Measurements from ENCODE around the gene PTGIR. TPM values are rescaled to one million over a fixed set of nuclear protein-coding genes. Genes with fewer than 3 reads are reported as not detected.
A peak's percentile ranks its signal among the peaks of the same experiment; 100 is the strongest.

PTGIR gene
- total RNA-seq, 4 donors from 2014 or later: 0.57 to 3.0 (median 1.1) TPM; not detected in 1

DNA sequence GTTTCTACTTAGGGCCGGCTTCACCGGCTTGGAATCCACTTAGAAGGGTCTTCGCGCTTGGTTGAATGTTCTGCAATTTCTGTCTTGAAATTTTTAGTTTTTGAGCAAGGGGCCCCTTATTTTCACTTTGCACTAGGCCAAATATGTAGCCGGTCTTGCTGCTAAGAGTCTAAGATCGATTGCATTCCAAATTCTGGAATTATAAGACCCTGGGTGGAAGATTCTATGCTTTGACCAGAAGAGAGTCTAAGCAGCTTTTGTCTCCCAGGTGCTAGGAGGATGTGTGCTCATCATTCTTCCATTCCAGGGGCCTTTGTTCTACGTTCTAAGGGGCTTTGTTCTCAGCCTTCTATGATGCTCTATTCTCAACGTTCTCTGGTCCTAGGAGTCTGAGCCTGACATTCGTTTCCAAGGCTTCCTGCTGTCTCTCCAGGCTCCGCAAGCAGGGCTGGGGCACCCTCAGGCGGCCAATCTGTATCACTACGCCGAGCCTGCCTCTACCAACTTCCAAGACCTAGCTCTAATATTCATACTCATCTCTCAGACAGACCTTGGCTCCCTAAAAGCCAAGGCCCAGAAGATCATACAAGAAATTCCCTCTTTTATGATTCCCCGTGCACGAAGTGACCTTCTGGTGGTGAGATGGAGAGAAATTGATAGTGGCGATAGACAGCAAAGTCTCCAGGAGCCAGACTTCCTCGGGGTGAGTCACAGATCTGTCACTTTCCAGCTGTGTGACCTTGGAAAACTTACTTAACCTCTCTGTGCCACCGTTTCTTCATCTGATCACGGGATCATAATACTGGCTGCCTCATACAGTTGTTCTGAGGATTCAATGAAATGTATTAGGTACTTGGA lies 37.1 kb upstream of the PTGIR start:
- 4 to 5% methylated on average over 19 of the region's 19 CpGs for WGBS, 2 donors
- Histone ChIP-seq H3K4me3 (peak overlapping the region; percentile 17 to 78 (median 48)), H3K4me1 (peaks cover 19 to 38% (median 20%) of the 10 kb centered on the region in 3 donors), H3K27me3 (peaks cover 3 to 33% (median 8%) of the 10 kb centered on the region in 4 donors), H3K36me3 (no peaks in the 10 kb centered on the region), H3K27ac (peak overlapping the region; percentile 54 to 89 (median 87)), H3K9me3 (no peaks in the 10 kb centered on the region)
- intact Hi-C loops (cut with DNase I): loop anchor here (5.0 kb wide), 1 partner anchor 40 kb away; no protein-coding TSS in a partner anchor
- DNase-seq: no peak
- TF ChIP-seq POLR2A (IDR thresholded peaks at IDR 0.05): no peak
- TF ChIP-seq, protein P1, sequence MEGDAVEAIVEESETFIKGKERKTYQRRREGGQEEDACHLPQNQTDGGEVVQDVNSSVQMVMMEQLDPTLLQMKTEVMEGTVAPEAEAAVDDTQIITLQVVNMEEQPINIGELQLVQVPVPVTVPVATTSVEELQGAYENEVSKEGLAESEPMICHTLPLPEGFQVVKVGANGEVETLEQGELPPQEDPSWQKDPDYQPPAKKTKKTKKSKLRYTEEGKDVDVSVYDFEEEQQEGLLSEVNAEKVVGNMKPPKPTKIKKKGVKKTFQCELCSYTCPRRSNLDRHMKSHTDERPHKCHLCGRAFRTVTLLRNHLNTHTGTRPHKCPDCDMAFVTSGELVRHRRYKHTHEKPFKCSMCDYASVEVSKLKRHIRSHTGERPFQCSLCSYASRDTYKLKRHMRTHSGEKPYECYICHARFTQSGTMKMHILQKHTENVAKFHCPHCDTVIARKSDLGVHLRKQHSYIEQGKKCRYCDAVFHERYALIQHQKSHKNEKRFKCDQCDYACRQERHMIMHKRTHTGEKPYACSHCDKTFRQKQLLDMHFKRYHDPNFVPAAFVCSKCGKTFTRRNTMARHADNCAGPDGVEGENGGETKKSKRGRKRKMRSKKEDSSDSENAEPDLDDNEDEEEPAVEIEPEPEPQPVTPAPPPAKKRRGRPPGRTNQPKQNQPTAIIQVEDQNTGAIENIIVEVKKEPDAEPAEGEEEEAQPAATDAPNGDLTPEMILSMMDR (IDR thresholded peaks at IDR 0.05): peak; percentile 69 to 96 (median 82)

DNA sequence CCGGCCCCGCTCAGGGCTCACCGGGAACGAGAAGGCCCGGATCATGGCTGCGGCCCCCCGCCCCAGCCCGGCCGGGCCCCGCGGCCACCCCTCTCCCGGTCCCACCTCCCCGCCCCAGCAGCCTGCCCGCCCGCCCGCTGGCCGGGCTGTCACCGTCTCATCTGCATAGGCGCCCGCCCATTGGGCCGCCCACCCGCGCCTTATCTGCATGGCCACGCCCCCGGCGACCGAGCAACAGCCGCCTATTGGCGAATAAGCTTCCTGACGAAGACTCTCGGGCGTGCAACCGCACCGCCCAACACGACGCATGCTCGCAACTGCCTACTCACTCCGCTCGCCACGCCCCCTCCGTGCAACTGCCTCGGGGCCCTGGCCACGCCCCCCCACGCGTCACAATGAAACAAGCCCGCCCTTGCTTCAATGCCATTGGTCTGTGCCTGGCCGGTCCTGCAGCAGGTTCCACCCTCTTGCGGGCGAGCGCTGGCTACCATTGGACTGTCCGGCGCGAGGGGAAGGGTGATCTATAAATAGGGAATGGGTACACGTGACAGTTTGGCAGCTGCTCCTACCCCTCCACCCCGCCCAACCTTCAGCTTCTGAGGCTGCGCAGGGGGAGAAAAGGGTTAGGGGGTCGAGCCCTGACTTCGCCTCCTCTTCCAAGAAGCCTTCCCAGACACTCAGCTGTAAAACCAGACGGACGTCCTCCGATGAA lies 36.3 kb upstream of the PTGIR start, which contains the start of gene DACT3:
Gene DACT3 (minus strand): TSS at position 163 of the 712 bp plus-strand sequence. CDS start 118 bp downstream, at position 45.
- H3K9me3 ChIP-seq: no peaks in the 10 kb centered on the region
- no peaks in the 10 kb centered on the region for H3K36me3 ChIP-seq
- peak within 1 kb of the TSS; percentile 50 to 78 (median 60) for H3K4me3 ChIP-seq
- peak in 1 of 4 donors; percentile 43 for TF ChIP-seq POLR2A (IDR thresholded peaks at IDR 0.05)
- TF ChIP-seq, protein P1 (IDR thresholded peaks at IDR 0.05): peak in 2 of 6 experiments; percentile 16 to 34
- WGBS, 2 donors: 0 to 1% methylated on average over 4 to 16 of the region's 61 CpGs
- peaks cover 3 to 33% (median 8%) of the 10 kb centered on the region in 4 donors for H3K27me3 ChIP-seq
- H3K4me1 ChIP-seq: peaks cover 19 to 38% (median 20%) of the 10 kb centered on the region in 3 donors
- peak; percentile 99 for DNase-seq
- peak within 1 kb of the TSS; percentile 62 to 89 (median 87) for H3K27ac ChIP-seq
- intact Hi-C loops (cut with DNase I): loop anchor here (5.0 kb wide), 1 partner anchor 39 kb away; no protein-coding TSS in a partner anchor

DNA sequence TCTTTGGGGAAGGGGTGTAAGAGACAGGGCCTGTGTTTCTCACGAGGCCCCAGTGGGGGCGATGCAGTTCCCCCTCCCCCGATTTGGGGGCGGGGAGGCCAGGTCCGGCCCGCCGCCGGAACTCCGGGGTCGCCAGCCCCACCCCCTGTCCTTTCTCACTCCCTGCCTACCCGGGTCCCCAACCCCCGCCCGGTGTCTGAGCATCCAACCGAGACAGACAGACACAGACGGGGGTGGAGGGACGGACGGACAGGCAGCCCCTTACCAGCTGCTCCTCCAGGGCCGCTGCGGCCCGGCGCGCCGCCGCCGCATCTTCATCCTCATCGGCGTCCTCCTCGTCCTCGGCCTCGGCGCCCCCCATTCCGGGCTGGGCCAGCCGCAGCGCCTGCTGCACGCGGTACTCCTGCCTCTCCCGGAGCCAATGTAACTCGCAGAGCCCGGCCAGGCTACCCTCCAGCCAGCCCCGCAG lies 35.7 kb upstream of the PTGIR start:
- H3K4me1 ChIP-seq: peaks cover 19 to 39% (median 20%) of the 10 kb centered on the region in 3 donors
- WGBS, 2 donors: 0% methylated on average over 5 of the region's 40 CpGs; no CpG with 5 or more reads in 1 of the 2 donors
- H3K27ac ChIP-seq: peak overlapping the region; percentile 62 to 86 (median 80)
- no peak for DNase-seq
- intact Hi-C loops (cut with DNase I): loop anchor here (5.0 kb wide), 1 partner anchor 38 kb away; no protein-coding TSS in a partner anchor
- no peaks in the 10 kb centered on the region for H3K9me3 ChIP-seq
- TF ChIP-seq POLR2A (IDR thresholded peaks at IDR 0.05): no peak
- TF ChIP-seq, protein P1 (IDR thresholded peaks at IDR 0.05): no peak
- peaks cover 3 to 34% (median 8%) of the 10 kb centered on the region in 4 donors for H3K27me3 ChIP-seq
- H3K36me3 ChIP-seq: no peaks in the 10 kb centered on the region
- H3K4me3 ChIP-seq: peak overlapping the region; percentile 50 to 78 (median 60)

DNA sequence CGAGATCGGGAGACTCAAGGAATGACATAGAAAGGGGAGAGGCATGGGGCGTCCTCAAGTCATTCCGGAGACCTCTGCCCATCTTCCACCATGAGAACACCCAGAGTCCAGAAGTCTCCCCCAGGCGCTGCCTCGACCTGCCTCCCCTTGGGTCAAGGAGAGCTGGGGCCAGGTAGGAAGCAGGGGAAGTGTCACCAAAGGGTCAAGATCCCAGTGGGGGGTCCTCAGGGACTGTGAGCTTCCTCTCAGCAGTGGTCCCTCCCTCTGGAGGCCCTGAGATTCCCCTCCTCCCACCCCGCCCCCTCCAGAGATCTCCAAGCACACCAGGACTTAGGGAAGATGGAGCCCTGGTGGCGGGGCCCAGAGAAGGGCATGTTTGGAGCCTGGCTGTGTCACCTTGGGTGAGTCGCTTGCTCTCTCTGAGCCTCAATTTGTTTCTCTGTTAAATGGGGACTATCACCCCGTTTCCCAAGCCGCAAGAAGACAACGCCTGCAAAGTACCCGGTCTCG lies 35.2 kb upstream of the PTGIR start:
- DNase-seq: no peak
- TF ChIP-seq POLR2A (IDR thresholded peaks at IDR 0.05): no peak
- TF ChIP-seq, protein P1 (IDR thresholded peaks at IDR 0.05): no peak
- peak overlapping the region; percentile 50 to 78 (median 60) for H3K4me3 ChIP-seq
- H3K36me3 ChIP-seq: no peaks in the 10 kb centered on the region
- 2 to 13% methylated on average over 8 to 10 of the region's 14 CpGs for WGBS, 2 donors
- peaks cover 3 to 39% (median 8%) of the 10 kb centered on the region in 4 donors for H3K27me3 ChIP-seq
- H3K9me3 ChIP-seq: no peaks in the 10 kb centered on the region
- H3K4me1 ChIP-seq: peaks cover 19 to 44% (median 20%) of the 10 kb centered on the region in 3 donors
- intact Hi-C loops (cut with DNase I): loop anchor here (5.0 kb wide), 1 partner anchor 38 kb away; no protein-coding TSS in a partner anchor
- H3K27ac ChIP-seq: peak overlapping the region; percentile 62 to 86 (median 80)
